GM12873 (cell line): ENCODE measurements around the gene PPP1R27.

Experiments used
- TF ChIP-seq, protein P1 (sequence below): IDR thresholded peaks from 2 replicates; pipeline ENCODE4 v1.5.1; 2012; ENCODE audit warnings: low read depth, mild to moderate bottlenecking, moderate library complexity, low read length, control low read depth; ENCODE audit not compliant: insufficient read depth; ENCODE audit errors: missing control alignments

PPP1R27 gene

DNA sequence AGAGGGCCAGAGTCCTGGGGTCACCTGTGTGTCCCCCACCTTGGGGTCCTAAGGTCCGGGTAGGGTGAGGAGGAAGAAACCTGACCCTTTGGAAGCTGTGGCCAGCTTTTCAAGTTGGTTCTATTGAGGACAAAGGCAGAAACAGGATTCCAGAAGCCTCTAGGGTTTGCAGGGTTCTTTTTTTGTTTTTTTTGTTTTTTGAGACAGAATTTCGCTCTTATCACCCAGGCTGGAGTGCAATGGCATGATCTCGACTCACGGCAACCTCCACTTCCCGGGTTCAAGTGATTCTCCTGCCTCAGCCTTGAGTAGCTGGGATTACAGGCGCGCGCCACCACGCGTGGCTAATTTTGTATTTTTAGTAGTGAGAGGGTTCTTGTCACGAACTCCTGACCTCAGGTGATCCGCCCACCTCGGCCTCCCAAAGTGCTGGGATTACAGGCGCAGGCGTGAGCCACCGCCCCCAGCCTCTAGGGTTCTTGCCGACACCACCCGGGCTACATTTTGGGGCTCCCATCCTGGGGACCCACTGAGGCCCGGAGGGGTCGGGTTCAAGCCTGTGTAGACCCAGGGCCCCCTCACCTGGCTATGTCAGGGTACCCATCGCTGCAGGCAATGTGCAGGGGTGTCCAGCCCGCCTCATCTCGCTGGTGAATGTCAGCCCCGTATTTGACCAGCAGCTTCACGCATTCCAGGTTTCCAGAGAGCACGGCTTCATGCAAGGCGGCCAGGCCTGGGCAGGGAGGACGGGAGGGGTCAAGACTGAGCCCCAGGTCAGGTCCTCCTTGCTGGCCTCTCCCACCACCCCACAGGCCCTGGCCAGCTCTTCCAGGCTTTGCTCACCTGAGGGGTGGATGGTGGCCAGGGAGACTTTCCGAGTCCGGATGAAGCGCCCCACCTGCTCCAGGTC lies 674 bp downstream of the PPP1R27 start:
- TF ChIP-seq, protein P1, sequence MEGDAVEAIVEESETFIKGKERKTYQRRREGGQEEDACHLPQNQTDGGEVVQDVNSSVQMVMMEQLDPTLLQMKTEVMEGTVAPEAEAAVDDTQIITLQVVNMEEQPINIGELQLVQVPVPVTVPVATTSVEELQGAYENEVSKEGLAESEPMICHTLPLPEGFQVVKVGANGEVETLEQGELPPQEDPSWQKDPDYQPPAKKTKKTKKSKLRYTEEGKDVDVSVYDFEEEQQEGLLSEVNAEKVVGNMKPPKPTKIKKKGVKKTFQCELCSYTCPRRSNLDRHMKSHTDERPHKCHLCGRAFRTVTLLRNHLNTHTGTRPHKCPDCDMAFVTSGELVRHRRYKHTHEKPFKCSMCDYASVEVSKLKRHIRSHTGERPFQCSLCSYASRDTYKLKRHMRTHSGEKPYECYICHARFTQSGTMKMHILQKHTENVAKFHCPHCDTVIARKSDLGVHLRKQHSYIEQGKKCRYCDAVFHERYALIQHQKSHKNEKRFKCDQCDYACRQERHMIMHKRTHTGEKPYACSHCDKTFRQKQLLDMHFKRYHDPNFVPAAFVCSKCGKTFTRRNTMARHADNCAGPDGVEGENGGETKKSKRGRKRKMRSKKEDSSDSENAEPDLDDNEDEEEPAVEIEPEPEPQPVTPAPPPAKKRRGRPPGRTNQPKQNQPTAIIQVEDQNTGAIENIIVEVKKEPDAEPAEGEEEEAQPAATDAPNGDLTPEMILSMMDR = no peak

DNA sequence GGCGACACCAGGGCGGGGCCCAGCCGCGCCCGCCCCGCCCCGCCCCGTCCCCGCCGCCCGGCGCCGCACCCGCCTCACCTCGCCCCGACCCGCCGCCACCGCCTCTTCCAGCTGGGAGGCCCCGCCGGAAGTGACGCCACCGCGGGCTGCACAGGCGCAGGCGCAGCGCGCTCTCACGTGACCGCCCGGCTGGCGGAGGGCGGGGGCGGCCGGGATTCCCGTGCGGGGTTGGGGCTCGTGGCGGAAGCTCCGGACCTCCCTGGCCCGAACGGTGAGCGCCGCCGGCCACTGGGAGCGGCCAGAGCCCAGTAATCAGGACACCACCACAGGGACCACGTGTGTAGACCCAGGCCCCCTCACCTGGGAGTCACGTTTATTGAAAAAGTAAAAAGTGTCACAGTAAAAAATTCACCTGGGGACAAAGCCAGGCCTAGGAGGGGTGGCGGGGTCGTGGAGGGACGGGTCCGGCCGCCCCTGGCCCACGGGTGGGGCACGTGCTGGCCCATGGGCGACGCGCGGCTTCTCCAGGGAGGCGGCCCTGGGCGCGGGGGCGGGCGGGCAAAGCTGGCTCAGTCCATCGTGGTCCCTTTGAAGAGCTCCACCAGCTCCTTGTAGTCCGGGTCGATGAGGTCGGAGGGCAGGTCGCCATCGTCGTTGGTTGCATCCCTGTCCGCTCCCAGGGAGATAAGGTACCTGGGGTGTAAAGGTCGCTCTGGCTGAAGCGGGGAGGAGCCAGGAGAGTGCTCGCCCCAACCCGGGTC lies 1.5 kb downstream of the PPP1R27 start, which contains the start of gene MCRIP1:
MCRIP1 (minus strand) TSS at position 132 of the 761 bp plus-strand sequence. CDS start 8,785 bp downstream, outside the sequence.
- TF ChIP-seq, protein P1 = no peak

DNA sequence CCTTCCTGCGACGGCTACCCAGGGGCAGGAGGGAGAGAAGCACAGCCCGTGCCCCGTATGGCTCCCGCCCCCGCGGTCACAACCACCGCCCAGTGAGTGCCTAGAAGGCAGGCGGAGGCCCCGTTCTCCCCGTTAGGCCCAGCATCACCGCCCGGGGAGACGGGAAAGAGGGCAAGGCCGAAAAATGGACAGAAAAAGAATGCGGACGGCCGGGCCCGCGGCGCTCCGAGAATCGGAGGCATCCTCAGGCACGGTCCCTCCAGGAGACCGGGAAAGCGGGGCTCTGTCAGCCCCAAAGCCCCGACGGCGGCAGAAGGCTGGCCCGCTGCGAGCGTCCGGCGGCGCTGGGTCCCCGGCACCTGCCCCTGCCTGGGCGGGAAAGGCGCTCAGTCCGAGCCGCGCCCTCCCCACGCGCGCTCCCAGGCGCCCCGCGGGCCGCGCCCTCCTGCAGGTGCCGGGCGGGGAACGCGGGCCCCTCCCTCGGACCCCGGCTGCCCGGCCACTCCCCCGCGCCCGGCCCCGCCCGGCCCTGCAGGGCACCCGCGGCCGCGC lies 2.2 kb downstream of the PPP1R27 start:
- TF ChIP-seq, protein P1 = no peak

DNA sequence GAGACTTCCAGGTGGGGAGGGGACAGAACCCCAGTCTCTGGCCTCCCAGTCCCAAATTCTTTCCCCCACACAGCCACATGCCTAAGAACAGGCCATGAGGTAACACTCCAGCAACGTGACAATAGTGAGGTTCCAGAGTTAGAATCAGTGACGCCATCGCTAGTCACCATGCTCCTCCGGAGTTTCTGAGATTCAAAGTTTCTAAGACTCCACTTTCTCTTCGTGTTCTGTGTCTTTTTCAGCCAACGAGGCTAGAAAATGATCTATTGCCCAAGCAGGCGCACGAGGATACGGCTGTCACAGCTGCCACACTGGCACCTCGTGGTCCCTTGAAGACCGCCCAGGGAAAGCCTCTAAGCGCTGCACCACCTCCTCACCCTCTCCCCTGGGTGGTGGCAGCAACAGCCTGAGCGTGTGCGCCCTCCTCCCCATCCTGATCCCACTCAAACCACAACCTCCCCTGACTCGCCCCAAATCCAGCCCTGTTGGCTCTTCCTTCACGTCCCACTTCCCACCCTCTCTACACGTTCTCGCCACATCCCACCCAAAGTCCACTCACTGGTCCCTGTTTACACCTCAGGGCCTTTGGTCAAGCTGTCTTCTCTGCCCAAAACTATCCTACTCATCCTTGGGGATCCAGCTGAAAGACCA lies 2.8 kb downstream of the PPP1R27 start:
- TF ChIP-seq, protein P1 = no peak

DNA sequence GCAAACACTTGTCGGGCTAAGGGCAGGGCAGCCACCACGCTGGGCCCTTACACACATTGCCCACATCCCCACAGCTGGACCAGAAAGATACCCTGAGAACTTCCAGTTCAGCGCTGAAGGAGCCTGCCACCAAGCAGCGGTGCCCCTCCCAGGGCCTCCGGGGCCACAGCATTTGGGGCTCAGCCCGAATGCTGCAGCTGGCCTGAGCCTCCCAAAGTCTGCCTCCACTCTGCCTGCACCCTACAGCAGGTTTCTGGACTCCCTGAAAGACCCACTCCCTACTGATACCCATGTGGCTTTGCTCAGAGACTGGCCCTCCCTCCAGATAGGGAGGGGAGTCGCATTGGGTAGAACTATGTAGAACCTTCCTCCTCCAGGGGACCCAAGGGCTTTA lies 3.3 kb downstream of the PPP1R27 start:
- TF ChIP-seq, protein P1 = no peak

DNA sequence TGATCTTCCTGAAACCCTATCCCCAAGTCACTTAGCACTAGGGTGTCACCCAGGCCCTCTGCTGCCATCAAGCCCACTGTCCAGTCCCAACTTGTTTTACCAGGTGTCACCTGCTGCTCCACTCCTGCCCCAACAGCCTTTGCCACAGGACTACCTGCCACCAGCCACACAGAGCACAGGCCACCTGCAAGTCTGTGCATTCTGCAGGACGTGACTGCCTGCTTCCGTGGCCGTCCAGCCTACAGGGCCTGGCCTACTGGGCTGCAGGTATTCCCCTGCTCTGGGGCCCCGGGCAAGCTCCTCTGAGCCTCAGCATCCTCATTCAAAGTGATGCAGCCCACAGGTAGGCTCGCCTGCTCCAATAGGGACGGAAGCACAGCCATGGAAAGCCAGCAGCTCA lies 5.0 kb downstream of the PPP1R27 start:
- TF ChIP-seq, protein P1 = no peak

DNA sequence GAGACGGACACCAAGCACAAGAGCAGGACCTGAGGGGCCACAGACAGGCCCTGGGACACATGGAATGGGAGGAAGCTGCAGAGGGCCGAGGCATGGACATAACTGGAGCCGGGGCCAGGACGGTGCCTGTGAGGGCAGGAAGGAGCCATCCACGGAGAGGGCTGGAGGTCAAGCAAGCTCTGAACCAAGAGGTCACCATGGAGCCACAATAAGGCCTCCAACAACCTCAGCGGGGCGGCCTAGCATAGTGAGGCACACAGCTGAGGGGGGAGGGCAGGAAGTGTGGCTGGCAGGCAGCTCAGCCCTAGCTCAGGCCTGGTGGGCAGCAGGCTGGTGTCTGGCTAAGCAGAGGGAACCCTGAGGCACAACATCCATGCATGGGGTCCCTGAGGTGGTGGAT lies 6.2 kb downstream of the PPP1R27 start:
- TF ChIP-seq, protein P1 = no peak
